Stimulated activated naive CD4-positive, alpha-beta T cell treated with Interleukin-2 at 50 U/mL for 16 hours (primary cell): ENCODE data around the gene RNF213.
"Not testable (repeated sequence)": the region's sequence is repeated elsewhere in the genome, so short reads cannot be mapped to it uniquely, and the experiment has no call there.

ENCODE experiments used
- DNase-seq: peaks from one replicate; lab custom pipeline; 2025; lab: John Stamatoyannopoulos, UW

RNF213 gene

GRCh38 chr17:80319999-80320344 lies 59.3 kb downstream of the RNF213 start:
- no peak for DNase-seq

- no peak for DNase-seq
These were observed 59.8 kb downstream of the RNF213 start for GRCh38 chr17:80320496-80320895.

DNA sequence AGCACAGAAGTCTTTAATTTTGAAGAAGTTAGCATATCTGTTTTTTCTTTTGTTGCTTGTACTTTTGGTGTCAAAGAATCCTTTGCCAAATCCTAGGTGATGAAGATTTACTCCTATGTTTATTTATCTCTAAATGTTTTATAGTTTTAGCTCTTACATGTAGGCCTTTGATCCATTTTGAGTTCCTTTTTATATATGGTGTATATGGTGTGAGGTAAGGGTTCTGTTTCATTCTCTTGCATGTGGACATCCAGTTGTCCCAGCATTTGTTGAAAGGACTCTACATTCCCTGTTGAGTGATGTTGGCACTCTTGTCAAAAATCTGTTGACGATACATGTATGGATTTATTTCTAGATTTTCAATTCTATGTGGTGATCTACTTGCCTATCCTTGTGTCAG lies 62.2 kb downstream of the RNF213 start:
- DNase-seq, result no peak

- DNase-seq, result no peak
These were observed 63.3 kb downstream of the RNF213 start for GRCh38 chr17:80323982-80324381.

- no peak for DNase-seq
These were observed 66.9 kb downstream of the RNF213 start for GRCh38 chr17:80327518-80327917.

GRCh38 chr17:80328634-80329380 lies 68.2 kb downstream of the RNF213 start:
- no peak for DNase-seq

GRCh38 chr17:80329421-80329820 lies 68.8 kb downstream of the RNF213 start:
- DNase-seq, result not testable (repeated sequence)

DNA sequence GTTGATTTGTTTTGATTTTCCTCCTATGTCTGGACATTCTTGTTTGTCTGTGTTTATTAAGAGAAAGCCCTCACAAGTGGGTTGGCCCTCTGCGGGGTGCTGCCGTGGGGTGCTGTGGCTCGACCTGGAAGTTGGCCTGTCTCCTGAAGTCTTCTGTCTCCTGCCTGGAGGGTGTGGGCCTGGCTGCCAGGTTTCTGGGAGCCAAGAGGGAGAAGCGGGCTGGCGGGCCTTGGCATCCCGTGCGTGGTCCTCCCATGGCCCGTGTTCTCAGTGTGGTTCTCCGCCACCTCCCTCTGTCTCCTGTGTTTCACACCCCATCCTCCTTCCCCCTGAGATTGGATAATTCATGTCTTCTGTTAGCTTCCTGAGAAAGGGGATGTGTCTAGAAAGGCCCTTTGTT lies 69.6 kb downstream of the RNF213 start:
- no peak for DNase-seq

DNA sequence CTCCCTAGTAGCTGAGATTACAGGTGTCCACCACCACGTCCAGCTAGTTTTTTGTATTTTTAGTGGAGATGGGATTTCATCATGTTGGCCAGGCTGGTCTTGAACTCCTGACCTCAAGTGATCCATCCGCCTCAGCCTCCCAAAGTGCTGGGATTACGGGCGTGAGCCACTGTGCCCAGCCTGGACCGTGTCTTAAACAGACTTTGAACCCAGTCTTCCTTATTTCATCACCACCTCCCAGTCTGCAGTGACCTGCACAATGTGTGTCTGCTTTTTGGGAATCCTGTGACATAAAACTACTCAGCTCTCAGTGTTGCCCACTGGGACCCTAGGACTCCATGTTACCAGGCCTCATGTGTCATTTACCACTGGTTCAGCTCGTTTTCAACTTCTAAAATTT lies 70.3 kb downstream of the RNF213 start:
- not testable (repeated sequence) for DNase-seq

DNA sequence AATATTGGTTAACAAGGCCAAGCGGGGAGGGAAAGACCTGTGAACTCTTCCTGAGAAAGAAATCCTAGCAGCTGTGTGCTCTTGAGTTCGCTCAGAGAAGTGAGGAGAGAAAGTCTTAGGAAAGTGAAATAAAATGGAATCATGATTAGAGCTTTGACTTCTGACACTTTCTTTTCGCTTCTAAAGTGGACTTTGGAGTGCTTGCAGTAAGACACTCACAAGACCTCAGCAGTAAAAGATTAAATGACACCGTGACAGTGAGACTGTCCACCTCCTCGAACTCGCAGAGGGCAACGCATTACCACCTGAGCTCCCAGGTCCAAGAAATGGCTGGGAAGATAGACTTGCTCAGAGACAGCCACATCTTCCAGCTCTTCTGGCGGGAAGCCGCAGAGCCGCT lies 71.2 kb downstream of the RNF213 start:
- no peak for DNase-seq

GRCh38 chr17:80337195-80337895 lies 76.7 kb downstream of the RNF213 start:
- no peak for DNase-seq

DNA sequence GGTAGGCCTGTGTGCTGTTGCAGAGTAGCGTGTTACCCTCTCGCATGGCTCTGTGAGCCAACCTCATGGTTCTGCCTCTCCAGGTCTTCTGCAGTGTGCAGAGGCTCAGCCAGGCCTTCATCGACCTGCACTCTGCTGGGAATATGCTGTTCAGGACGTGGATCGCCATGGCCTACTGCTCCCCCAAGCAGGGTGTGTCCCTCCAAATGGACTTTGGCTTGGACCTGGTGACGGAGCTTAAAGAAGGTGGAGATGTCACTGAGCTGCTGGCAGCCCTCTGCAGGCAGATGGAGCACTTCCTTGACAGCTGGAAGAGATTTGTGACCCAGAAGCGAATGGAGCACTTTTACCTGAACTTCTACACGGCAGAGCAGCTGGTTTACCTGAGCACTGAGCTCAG lies 78.5 kb downstream of the RNF213 start:
- no peak for DNase-seq

DNA sequence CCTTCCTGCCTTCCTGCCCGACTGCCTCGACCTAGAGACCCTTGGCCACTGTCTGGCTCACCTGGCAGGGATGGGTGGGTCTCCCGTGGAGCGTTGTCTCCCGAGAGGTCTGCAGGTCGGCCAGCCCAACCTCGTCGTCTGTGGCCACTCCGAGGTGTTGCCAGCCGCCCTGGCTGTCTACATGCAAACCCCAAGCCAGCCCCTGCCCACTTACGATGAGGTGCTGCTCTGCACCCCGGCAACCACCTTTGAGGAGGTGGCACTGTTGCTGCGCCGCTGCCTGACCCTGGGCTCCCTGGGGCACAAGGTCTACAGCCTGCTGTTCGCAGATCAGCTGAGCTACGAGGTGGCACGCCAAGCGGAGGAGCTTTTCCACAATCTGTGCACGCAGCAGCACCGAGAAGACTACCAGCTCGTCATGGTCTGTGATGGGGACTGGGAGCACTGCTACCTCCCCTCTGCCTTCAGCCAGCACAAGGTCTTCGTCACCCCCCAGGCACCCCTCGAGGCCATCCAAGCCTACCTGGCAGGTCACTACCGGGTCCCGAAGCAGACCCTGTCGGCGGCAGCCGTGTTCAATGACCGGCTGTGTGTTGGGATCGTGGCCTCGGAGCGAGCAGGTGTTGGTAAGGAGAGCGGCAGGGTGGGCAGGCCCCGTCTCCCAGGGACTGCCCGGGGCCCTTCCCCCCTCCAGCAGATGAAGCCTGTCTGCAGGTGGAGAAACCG lies 79.2 kb downstream of the RNF213 start:
- DNase-seq, result no peak

GRCh38 chr17:80345321-80345720 lies 84.7 kb downstream of the RNF213 start:
- DNase-seq, result no peak

- no peak for DNase-seq
These were observed 85.3 kb downstream of the RNF213 start for GRCh38 chr17:80345841-80346497.

DNA sequence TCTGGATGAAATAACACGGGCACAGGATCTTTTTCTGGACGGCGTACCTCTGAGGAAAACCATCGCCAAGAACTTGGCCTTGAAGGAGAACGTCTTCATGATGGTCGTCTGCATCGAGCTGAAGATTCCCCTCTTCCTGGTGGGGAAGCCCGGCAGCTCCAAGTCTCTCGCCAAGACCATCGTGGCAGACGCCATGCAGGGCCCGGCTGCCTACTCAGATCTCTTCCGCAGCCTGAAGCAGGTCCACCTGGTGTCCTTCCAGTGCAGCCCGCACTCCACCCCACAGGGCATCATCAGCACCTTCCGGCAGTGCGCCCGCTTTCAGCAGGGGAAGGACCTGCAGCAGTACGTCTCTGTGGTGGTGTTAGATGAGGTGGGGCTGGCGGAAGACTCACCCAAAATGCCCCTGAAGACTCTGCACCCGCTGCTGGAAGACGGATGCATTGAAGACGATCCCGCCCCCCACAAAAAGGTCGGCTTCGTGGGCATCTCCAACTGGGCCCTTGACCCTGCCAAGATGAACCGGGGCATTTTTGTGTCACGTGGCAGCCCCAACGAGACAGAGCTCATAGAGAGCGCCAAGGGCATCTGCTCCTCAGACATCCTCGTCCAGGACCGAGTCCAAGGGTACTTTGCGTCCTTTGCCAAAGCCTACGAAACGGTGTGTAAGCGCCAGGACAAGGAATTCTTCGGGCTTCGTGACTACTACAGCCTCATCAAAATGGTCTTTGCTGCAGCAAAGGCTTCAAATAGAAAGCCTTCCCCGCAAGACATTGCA lies 86.0 kb downstream of the RNF213 start:
- DNase-seq, result no peak

GRCh38 chr17:80347536-80347935 lies 86.9 kb downstream of the RNF213 start:
- DNase-seq, result no peak

- DNase-seq, result no peak
These were observed 87.3 kb downstream of the RNF213 start for GRCh38 chr17:80347948-80348351.

DNA sequence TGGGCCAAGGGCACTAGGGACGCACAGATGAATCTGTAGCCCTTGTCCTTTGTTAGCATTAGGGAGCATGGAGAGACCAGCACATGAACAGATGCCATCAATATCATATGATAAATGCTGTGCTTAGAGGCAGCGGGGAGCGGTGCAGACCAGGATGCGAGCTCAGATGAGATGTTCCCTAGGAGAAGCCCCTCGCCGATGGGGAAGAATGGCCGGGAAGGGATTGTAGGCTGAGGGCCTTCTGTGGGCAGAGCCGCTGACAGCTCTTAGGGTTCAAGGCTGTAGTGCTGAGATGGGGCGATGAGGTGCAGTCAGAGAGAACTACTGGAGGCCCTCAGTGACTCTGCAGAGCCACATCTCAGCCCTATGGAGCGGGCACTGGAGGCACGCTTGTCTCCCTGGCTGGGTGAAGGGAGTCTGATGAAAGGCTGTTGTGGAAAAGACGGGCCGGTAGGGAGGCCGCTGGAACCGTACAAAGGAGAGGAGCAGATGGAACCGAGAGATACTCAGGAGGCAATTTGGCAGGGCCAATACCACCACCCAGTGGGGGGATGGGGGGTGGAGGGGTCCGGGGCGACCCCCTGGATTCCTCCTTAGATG lies 88.0 kb downstream of the RNF213 start:
- DNase-seq, result no peak

GRCh38 chr17:80349151-80349651 lies 88.5 kb downstream of the RNF213 start:
- no peak for DNase-seq

DNA sequence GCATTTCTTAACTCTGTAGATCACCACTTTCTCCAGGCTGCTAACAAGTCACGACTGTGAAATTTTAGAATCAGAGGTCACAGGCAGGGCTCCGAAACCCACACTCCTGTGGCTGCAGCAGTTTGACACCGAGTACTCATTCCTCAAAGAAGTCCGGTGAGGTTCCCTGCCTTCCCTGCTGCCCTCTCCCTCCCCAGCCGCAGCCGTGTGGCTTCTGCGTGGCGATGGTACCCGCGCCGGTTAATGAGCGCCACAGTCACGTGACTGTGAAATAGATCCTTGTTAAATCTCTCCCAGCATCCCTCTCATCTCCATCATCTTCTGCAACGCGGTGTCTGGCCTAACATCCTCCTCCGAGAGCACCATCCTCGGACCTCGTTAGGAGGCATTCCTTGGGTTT lies 89.1 kb downstream of the RNF213 start:
- no peak for DNase-seq
